HG02678 (cell line): ENCODE data around the gene MT1E.
A peak's percentile ranks its signal among the peaks of the same experiment; 100 is the strongest.
"Not testable (repeated sequence)": the region's sequence is repeated elsewhere in the genome, so short reads cannot be mapped to it uniquely, and the experiment has no call there.

Source experiments
- ATAC-seq: cut with Tn5 transposase; IDR thresholded peaks from one replicate; pipeline ENCODE4 v1.9.1; 2021; ENCODE audit warnings: mild to moderate bottlenecking, moderate library complexity; ENCODE audit not compliant: unreplicated experiment

The MT1E gene

DNA sequence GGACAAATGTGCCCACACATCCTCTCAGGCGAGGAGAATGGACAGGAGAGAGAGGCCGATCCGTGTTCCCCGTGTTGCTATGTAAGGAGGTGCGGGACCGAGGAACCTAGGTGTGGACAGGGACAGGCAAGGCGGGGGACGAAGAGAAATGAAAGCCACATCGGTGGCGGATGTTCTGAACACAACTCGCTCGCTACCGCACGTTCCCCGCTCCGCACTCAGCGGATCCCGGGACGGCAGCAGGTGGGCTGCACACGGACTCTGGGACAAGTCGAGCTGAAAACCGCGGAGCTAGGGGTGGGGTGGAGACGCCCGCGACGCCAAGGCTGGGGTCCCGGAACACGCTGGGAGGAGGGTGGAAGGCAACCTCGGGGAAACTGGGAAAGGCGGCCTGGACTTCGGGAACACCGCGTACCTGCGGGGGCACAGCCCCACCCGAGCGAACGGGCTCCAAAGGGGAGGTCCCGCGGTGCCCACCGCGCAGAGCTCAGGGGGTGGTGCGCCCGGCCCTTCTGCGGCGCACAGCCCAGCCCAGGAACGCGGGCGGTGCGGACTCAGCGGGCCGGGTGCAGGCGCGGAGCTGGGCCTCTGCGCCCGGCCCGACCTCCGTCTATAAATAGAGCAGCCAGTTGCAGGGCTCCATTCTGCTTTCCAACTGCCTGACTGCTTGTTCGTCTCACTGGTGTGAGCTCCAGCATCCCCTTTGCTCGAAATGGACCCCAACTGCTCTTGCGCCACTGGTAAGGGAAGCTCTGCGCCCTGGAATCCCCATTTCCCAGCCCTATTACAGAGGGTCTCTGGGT lies at the start of gene MT1E:
Gene MT1E, plus strand, starts transcription at position 642 of the 803 bp plus-strand sequence. Its CDS starts 71 bp downstream, at position 713.
- ATAC-seq, result peak; percentile 55

DNA sequence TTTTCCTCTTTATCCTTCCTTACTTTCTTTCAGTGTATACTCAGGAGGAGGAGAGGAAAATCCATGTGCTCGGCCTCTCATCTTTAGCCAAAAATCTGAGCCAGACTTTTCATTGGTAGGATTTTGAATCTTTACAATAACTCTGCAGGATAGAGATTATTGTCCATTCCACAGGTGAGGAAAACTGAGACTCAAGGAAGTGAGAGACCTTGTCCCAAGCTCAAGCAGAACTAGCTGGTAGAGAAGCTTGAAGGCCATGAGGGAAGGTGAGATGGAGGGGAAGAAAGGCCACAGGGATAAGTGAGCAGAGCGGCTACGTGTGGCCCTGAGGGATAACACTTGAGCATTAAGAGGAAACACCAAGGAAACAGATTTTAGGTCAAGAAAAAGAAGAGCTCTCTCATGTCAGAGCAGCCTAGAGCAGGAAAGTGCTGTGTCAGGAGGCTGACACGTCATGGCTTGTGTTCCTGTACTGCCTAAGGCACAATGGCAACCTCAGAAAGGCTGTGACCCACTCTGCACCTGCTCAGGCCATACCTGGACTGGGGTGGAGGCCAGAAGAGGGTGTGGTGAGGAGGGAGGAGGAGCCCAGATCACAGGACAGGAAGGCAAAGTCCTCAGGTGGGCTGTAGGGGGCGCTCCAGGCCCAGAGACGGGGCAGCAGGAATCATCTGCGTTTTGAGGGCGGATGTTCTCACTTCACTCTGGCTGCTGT lies 48.8 kb upstream of the MT1E start:
- peak; percentile 81 for ATAC-seq

- no peak for ATAC-seq
Measured at GRCh38 chr16:56577300-56577625, 48.3 kb upstream of the MT1E start.

GRCh38 chr16:56580391-56581048 lies 45.1 kb upstream of the MT1E start:
- ATAC-seq, result no peak

DNA sequence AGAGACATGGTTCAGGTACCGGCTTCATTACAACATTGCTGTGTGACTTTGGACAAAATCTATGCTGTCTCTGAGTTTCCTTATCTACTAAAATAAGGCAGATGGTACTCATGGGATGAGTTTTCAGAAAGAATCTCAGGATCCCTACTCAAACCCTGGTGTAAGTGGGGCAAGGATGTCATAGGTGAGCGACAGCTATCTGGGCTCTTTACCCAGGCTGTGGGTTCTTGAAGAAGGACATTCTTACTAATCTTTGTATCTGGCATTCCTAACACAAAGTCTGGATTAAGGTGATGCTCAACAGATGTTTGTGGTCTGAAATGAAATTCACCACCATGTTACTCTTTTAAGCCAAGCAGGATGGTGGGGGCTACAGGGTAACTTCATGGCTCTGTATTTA lies 42.7 kb upstream of the MT1E start:
- not testable (repeated sequence) for ATAC-seq

DNA sequence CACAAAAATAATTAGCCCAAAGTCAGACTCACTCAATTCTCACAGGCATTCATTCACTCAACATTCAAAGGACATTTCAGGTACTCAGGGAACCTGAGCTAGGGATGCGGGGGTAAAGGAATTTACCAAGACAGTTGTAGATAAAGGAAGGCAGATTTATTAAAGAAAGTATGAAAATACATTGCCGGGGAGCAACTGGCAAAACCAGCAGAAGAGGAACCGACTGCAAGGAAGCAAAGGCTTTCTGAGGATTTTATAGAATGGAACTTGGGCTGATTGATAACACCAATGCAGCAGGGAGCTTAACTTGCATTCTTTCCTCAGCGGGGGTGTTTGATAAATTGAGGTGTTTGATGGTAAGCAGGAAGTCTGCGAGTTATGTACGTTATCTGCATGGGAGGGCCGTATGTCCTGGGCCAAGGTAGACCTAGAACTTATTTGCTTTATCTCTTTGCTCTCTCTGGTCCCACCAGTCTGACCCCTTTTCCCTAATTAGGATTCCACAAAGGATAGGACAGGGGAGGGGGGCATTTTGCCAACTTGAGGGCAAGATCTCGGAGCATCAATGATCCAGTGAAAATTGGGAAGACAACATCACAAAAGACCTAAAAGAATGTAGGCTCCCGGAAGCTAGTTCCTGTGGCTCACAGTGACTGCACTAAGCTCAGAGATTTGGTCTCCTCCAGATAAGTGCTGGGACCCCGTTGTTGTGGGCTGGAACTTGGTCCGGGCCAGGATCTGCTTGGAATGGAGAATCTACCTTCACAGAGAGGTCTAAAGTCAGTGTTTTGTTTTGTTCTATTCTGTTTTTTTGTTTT lies 42.0 kb upstream of the MT1E start:
- ATAC-seq, result no peak

DNA sequence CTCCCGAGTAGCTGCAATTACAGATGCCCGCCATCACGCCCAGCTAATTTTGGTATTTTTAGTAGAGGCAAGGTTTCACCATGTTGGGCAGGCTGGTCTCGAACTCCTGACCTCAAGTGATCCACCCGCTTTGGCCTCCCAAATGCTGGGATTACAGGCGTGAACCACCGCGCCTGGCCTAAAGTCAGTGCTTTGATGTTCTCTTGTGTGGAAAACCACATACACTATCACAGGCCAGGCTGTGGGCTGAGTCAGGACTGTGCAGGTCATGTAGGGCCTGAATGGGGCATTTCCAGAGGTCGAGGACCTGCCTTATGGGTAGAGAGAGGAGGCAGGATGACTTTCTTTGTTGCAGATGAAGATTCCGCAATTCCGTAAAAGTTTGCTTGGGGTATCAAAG lies 41.3 kb upstream of the MT1E start:
- no peak for ATAC-seq

DNA sequence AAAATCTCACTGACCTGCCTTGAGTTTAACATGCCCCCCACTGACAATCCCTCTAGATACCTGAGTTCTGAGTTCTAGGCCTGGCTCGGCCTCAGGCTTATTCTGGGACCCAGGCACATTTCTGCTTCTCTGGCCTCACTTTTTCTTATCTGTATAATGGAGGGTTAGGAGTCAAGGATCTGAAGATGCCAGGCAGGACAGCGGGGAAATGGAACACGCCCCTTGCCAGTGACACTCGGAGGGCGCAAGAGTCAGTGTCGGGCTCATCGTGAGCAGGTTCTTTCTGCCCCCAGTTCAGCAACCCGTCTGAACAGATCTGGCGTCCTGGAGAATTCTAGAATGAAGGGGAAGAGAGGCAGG lies 36.8 kb upstream of the MT1E start:
- ATAC-seq, result no peak

- ATAC-seq, result no peak
Measured at GRCh38 chr16:56589141-56590039, 36.2 kb upstream of the MT1E start, which contains the start of gene MT3. MT3 (plus strand) TSS chr16:56589528; CDS start chr16:56589591, 63 bp downstream.

DNA sequence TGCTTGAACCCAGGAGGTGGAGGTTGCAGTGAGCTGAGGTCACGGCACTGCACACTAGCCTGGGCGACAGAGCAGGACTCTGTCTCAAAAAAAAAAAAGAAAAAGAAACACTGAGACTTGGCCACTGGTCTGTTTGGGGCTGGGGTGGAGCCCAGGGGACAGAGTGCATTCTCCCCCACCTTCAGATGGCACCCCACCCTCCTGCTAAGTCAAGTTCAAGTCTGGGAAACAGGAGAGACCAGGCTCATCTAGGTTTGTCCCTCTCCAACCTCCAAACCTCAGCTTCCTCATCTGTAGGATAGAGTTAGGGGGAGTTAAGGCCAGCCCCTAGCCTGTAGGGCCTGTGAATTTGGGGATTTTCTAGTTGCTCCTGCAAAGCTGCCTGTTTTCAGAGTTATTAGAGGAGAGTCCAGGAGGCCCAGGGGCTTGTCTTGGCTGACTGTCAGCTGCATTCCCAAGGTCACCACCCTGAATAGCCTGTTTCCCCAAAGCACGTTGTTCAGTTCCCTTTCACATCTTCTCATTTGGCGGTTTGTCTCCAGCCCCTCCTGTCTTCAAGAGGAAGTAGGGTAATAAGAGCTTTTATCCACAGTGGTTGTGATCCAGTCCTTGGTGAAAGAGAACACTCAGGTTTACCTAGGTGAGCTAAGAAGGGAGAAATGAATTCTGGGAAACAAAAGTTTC lies 34.1 kb upstream of the MT1E start:
- ATAC-seq, result no peak

GRCh38 chr16:56593573-56594291 lies 31.8 kb upstream of the MT1E start:
- ATAC-seq, result no peak

GRCh38 chr16:56594292-56594619 lies 31.3 kb upstream of the MT1E start:
- no peak for ATAC-seq

GRCh38 chr16:56600398-56600999 lies 25.1 kb upstream of the MT1E start:
- ATAC-seq, result no peak

- no peak for ATAC-seq
Measured at GRCh38 chr16:56601325-56601724, 24.3 kb upstream of the MT1E start.

DNA sequence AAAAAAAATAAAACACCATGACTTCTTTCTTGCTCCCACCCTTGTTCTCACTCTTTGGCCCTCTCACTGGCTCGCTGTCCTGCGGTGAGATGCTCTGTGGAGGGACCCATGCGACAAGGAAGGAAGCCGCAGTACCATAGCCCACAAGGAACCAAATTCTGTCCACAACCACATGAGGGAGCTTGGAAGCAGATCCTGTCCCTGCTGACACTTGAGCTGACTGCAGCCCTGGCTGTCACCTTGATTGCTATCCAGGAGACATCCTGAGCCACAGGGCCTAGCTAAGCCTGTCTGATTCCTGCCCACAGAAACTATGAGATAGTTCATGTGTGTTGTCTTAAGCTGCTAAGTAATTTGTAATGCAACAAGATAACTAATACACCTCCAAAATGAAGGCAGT lies 22.0 kb upstream of the MT1E start:
- no peak for ATAC-seq

GRCh38 chr16:56604966-56605365 lies 20.6 kb upstream of the MT1E start:
- no peak for ATAC-seq

- ATAC-seq, result no peak
Measured at GRCh38 chr16:56605475-56605874, 20.1 kb upstream of the MT1E start.

DNA sequence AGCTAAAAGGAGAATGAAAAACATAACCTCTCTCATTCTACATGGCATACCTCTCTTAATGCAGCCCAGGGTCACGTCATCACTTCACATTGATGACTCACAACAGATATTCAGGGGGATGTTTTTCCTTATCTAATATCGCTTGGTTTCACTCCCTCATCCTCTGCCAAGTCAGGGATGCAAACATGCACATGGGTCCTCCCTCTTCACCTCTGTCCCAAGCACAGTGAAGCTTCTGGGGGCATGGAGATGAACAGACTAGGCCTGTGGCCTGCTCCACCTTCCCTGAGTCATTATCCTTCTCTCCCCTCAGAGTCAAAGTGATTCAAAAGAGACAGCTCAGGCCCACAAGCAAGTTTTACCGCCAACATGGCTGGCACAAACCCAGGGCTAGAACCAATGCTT lies 19.5 kb upstream of the MT1E start:
- ATAC-seq, result no peak
